Kidney epithelial cell (primary cell): Measurements from ENCODE around the gene NEK1. TPM values are rescaled to one million over a fixed set of nuclear protein-coding genes. Genes with fewer than 3 reads are reported as not detected.

Source experiments
- DNase-seq: peaks from one replicate; pipeline ENCODE4 v3.0.0-alpha.2; 2010; ENCODE audit warnings: low read depth
- H3K27me3 ChIP-seq: 2 replicates; pipeline ENCODE4 v1.6.0; 2011; ENCODE audit warnings: low read length; ENCODE audit not compliant: control insufficient read depth, insufficient read depth
- H3K36me3 ChIP-seq: 2 replicates; pipeline ENCODE4 v1.5.1; 2011; ENCODE audit warnings: low read length; ENCODE audit not compliant: control insufficient read depth, insufficient read depth
- H3K4me3 ChIP-seq: 2 replicates; pipeline ENCODE4 v1.5.1; 2011; ENCODE audit warnings: low read depth, mild to moderate bottlenecking, control low read depth, low read length
- CTCF ChIP-seq: IDR thresholded peaks from 2 replicates; pipeline ENCODE4 v1.5.1; 2011; ENCODE audit warnings: mild to moderate bottlenecking, moderate library complexity, low read length, control low read depth, inconsistent platforms; ENCODE audit not compliant: insufficient read depth, poor library complexity, severe bottlenecking
- total RNA-seq: library from RNA; depleted of rRNA; stranded (reverse); fragments of >200 nt; gene quantifications from 2 replicates; pipeline ENCODE4 v1.2.3, GENCODE V29; 2015

Gene NEK1
- total RNA-seq, 1 donor from 2014 or later, result 13.2 TPM

DNA sequence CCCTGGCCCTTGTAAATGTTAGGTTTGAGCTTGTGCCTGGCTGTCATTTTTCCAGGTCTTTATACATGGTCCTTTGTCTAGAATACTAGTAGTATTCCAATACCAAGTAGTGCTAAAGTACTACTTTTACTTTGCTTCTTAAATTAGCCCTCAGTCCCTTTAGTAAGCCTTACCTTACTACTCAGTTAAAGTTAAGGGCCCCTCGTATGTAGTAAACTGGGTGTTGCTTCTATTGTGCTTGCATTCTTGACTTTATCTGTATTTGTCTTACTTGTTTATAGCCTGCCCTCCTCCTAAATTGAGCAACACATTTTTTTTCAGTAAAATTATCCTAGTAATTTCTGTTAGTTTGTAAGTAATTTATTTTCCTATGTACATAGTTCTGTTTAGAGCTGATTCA is 33.2 kb upstream of the NEK1 start:
- DNase-seq, result no peak
- Histone ChIP-seq H3K27me3 (no peaks in the 10 kb centered on the region), H3K4me3 (no peak overlapping the region), H3K36me3 (no peaks in the 10 kb centered on the region)
- no peak for TF ChIP-seq CTCF

- Histone ChIP-seq H3K4me3 (no peak overlapping the region), H3K27me3 (no peaks in the 10 kb centered on the region), H3K36me3 (no peaks in the 10 kb centered on the region)
- TF ChIP-seq CTCF, result no peak
- DNase-seq, result no peak
Measured at GRCh38 chr4:169644802-169645201, 32.4 kb upstream of the NEK1 start.

DNA sequence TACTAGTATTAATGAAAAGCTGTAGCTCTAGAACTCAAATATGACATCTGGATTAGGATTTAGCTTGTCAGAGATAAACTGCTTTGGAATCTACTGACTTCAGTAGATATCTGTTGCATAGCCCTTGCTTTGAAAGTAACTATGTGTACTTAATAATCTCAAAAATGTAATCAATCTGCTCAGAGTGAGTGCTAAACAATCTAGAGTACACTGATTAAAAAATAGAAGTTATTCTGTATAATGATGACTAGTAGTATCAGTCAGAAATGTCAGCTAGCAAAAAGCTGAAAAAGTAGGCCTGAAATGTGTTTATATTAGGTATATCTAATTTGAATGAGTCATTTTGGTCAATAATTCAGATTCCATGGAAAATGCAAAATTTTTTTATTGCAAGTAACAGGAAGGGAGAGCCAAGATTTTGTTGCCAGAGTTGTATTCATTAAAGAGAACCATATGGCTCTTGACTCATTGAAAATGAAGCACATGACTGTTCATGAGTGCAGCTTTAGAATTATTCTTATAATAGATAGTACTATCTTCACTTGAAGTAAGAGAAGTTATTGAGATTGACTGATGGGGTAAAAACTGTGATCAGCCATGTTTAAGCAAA is 28.0 kb upstream of the NEK1 start:
- no peaks in the 10 kb centered on the region for H3K36me3 ChIP-seq
- H3K4me3 ChIP-seq, result no peak overlapping the region
- no peak for DNase-seq
- no peak for TF ChIP-seq CTCF
- no peaks in the 10 kb centered on the region for H3K27me3 ChIP-seq

DNA sequence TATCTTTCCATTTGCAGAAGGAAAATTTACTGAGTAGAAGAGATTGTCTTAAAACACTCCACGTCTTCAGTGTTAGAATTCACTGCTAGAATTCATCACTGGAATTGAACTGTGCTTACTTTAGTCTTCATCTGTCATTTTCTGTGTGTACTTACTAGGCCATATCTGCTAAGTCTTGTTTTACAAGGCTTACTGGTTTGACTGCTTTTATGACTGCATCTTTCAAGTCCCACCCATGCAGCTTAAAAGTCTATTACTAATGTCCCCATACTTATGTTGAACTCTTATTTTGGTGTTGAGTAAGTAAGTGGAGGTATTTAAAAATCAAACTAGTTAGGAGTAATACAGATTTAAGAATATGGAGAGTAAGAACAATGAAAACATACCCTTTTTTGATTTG is 22.6 kb upstream of the NEK1 start:
- Histone ChIP-seq H3K36me3 (no peaks in the 10 kb centered on the region), H3K4me3 (no peak overlapping the region), H3K27me3 (no peaks in the 10 kb centered on the region)
- TF ChIP-seq CTCF, result no peak
- DNase-seq, result no peak

DNA sequence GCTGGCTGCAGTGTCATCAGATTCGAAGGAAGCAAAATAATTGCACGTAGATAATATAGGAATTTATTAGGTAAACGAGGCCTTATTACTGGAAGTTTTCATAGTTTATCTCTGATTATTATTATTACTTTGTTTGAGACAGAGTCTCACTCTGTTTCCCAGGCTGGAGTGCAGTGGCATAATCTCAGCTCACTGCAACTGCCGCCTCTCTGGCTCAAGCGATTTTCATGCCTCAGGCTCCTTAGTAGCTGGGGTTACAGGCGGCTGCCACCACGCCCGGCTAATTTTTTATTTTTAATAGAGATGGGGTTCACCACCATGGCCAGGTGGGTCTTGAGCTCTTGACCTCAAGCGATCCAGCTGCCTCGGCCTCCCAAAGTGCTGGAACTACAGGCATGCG is 20.5 kb upstream of the NEK1 start:
- no peak overlapping the region for H3K4me3 ChIP-seq
- no peak for DNase-seq
- H3K36me3 ChIP-seq, result no peaks in the 10 kb centered on the region
- no peaks in the 10 kb centered on the region for H3K27me3 ChIP-seq
- TF ChIP-seq CTCF, result no peak

DNA sequence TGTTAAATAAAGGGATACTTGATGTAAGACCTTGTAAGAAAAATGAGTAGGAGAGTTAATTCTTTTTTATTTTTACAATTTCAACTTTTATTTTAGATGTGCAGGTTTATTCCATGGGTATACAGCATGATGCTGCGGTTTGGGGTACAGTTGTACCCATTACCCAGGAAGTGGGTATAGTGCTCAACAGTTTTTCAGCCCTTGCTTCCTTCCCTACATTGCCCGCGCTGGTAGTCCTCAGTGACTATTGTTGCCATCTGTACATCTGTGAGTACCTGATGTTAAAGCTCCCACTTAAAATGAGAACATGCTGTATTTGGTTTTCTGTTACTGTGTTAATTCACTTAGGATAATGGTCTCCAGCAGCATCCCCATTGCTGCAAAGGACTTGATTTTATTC is 17.7 kb upstream of the NEK1 start:
- no peaks in the 10 kb centered on the region for H3K27me3 ChIP-seq
- H3K36me3 ChIP-seq, result no peaks in the 10 kb centered on the region
- no peak for TF ChIP-seq CTCF
- no peak overlapping the region for H3K4me3 ChIP-seq
- no peak for DNase-seq
